Measurements from ENCODE around the gene DMRTC1. TPM values are rescaled to one million over a fixed set of nuclear protein-coding genes. Genes with fewer than 3 reads are reported as not detected.
"Not testable (repeated sequence)": the region's sequence is repeated elsewhere in the genome, so short reads cannot be mapped to it uniquely, and the experiment has no call there.

The DMRTC1 gene
- total RNA-seq, 2 donors from 2014 or later, result not detected

- not testable (repeated sequence) for H3K27ac ChIP-seq; H3K36me3 ChIP-seq; DNase-seq (ENCODE audit: low spot score); H3K4me1 ChIP-seq; H3K4me3 ChIP-seq; H3K9me3 ChIP-seq; H3K27me3 ChIP-seq
Measured at GRCh38 chrX:72837532-72837931, 106.1 kb downstream of the DMRTC1 start.

- DNase-seq (ENCODE audit: low spot score); H3K36me3 ChIP-seq: not testable (repeated sequence)
Measured at GRCh38 chrX:72830701-72831100, 112.9 kb downstream of the DMRTC1 start.

More at GRCh38 chrX:72830701-72831100, 112.9 kb downstream of the DMRTC1 start:
- H3K9me3 ChIP-seq, H3K27me3 ChIP-seq, H3K27ac ChIP-seq, H3K4me1 ChIP-seq, H3K4me3 ChIP-seq: not testable (repeated sequence)

Other genes starting within 250 kb of the DMRTC1 start
- gene PHKA1, start 229.5 kb downstream of the DMRTC1 start, total RNA-seq, result 1 to 10 TPM; 5.9 to 9.3 TPM
- gene DMRTC1B, start 166.9 kb downstream of the DMRTC1 start, total RNA-seq, result not detected
- gene FAM236B, start 161.2 kb downstream of the DMRTC1 start, total RNA-seq, result not detected
- not detected for gene FAM236D, start 135.6 kb downstream of the DMRTC1 start, total RNA-seq
- gene FAM236C, start 31.2 kb downstream of the DMRTC1 start, total RNA-seq, result not detected
- gene FAM236A, start 5.6 kb downstream of the DMRTC1 start, total RNA-seq, result not detected
- gene PABPC1L2B, start 59.1 kb upstream of the DMRTC1 start, total RNA-seq, result not detected
- gene PABPC1L2A, start 135.7 kb upstream of the DMRTC1 start, total RNA-seq, result not detected

Measured in right atrium auricular region (tissue), 2 donors.